ENCODE results near the gene DISC1.

GRCh38 chr1:231781892-231782291, 155.3 kb downstream of the DISC1 start:
- TF ChIP-seq, protein P1, sequence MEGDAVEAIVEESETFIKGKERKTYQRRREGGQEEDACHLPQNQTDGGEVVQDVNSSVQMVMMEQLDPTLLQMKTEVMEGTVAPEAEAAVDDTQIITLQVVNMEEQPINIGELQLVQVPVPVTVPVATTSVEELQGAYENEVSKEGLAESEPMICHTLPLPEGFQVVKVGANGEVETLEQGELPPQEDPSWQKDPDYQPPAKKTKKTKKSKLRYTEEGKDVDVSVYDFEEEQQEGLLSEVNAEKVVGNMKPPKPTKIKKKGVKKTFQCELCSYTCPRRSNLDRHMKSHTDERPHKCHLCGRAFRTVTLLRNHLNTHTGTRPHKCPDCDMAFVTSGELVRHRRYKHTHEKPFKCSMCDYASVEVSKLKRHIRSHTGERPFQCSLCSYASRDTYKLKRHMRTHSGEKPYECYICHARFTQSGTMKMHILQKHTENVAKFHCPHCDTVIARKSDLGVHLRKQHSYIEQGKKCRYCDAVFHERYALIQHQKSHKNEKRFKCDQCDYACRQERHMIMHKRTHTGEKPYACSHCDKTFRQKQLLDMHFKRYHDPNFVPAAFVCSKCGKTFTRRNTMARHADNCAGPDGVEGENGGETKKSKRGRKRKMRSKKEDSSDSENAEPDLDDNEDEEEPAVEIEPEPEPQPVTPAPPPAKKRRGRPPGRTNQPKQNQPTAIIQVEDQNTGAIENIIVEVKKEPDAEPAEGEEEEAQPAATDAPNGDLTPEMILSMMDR (IDR thresholded peaks at IDR 0.05) = no peak
- TF ChIP-seq POLR2A (IDR thresholded peaks at IDR 0.05) = no peak
